ENCODE data around the gene DDC. TPM values are rescaled to one million over a fixed set of nuclear protein-coding genes. Genes with fewer than 3 reads are reported as not detected.

The DDC gene
- total and polyA plus RNA-seq, 4 donors, result 0.23 to 3.1 (median 1.6) TPM

GRCh38 chr7:50591480-50592438 is 26.6 kb upstream of the DDC start:
- no peak for ATAC-seq (ENCODE audit: insufficient read depth, low FRiP score)
- Histone ChIP-seq H3K36me3 (ENCODE audit: control insufficient read depth in 4 of 4, insufficient read depth in 4 of 4, low read length in 4 of 4) (peaks cover 6 to 20% (median 11%) of the 10 kb centered on the region in 4 donors), H3K9ac (ENCODE audit: insufficient read depth in 1 of 2, low read length in 2 of 2) (no peak overlapping the region), H3K4me1 (ENCODE audit: control insufficient read depth in 5 of 5, insufficient read depth in 5 of 5, low read length in 5 of 5) (no peaks in the 10 kb centered on the region), H3K27ac (ENCODE audit: low read depth in 1 of 2, low read length in 1 of 2) (no peak overlapping the region), H3K9me3 (ENCODE audit: control insufficient read depth in 4 of 4, insufficient read depth in 3 of 4, low read length in 3 of 4) (peaks cover 0 to under 1% (median 0%) of the 10 kb centered on the region in 4 donors), H3K4me3 (no peak overlapping the region), H3K27me3 (ENCODE audit: control insufficient read depth in 3 of 3, insufficient read depth in 3 of 3, low read length in 2 of 3) (no peaks in the 10 kb centered on the region)
- 85 to 93% methylated on average over 21 of the region's 21 CpGs for WGBS, 2 donors
- no peak for TF ChIP-seq CTCF (IDR thresholded peaks at IDR 0.05; ENCODE audit: control extremely low read depth, extremely low read depth)
- DNase-seq, result no peak

- Histone ChIP-seq H3K4me1 (ENCODE audit: control insufficient read depth in 5 of 5, insufficient read depth in 5 of 5, low read length in 5 of 5) (no peaks in the 10 kb centered on the region), H3K4me3 (no peak overlapping the region), H3K9me3 (ENCODE audit: control insufficient read depth in 4 of 4, insufficient read depth in 3 of 4, low read length in 3 of 4) (peaks cover 0 to 2% (median 0%) of the 10 kb centered on the region in 4 donors), H3K36me3 (ENCODE audit: control insufficient read depth in 4 of 4, insufficient read depth in 4 of 4, low read length in 4 of 4) (peaks cover 6 to 20% (median 10%) of the 10 kb centered on the region in 4 donors), H3K27me3 (ENCODE audit: control insufficient read depth in 3 of 3, insufficient read depth in 3 of 3, low read length in 2 of 3) (no peaks in the 10 kb centered on the region), H3K27ac (ENCODE audit: low read depth in 1 of 2, low read length in 1 of 2) (no peak overlapping the region), H3K9ac (ENCODE audit: insufficient read depth in 1 of 2, low read length in 2 of 2) (no peak overlapping the region)
- WGBS, 2 donors, result 93% methylated on average over 5 of the region's 5 CpGs
- no peak for TF ChIP-seq CTCF (IDR thresholded peaks at IDR 0.05; ENCODE audit: control extremely low read depth, extremely low read depth)
- ATAC-seq (ENCODE audit: insufficient read depth, low FRiP score) (no peak), DNase-seq (no peak)
Observed at GRCh38 chr7:50591098-50591479, 25.9 kb upstream of the DDC start.

GRCh38 chr7:50590535-50590934 is 25.3 kb upstream of the DDC start:
- no peak for DNase-seq
- no peak for TF ChIP-seq CTCF (IDR thresholded peaks at IDR 0.05; ENCODE audit: control extremely low read depth, extremely low read depth)
- H3K9me3 ChIP-seq (ENCODE audit: control insufficient read depth in 4 of 4, insufficient read depth in 3 of 4, low read length in 3 of 4), result peaks cover 0 to 2% (median 0%) of the 10 kb centered on the region in 4 donors
- 95% methylated on average over 13 of the region's 13 CpGs for WGBS, 2 donors
- ATAC-seq (ENCODE audit: insufficient read depth, low FRiP score), result no peak
- no peaks in the 10 kb centered on the region for H3K4me1 ChIP-seq (ENCODE audit: control insufficient read depth in 5 of 5, insufficient read depth in 5 of 5, low read length in 5 of 5)
- peaks cover 4 to 20% (median 9%) of the 10 kb centered on the region in 4 donors for H3K36me3 ChIP-seq (ENCODE audit: control insufficient read depth in 4 of 4, insufficient read depth in 4 of 4, low read length in 4 of 4)
- no peaks in the 10 kb centered on the region for H3K27me3 ChIP-seq (ENCODE audit: control insufficient read depth in 3 of 3, insufficient read depth in 3 of 3, low read length in 2 of 3)
- no peak overlapping the region for H3K27ac ChIP-seq (ENCODE audit: low read depth in 1 of 2, low read length in 1 of 2)
- no peak overlapping the region for H3K9ac ChIP-seq (ENCODE audit: insufficient read depth in 1 of 2, low read length in 2 of 2)
- no peak overlapping the region for H3K4me3 ChIP-seq
